Fibroblast of lung (primary cell): ENCODE results near the gene PURB.

Experiments
- EZH2 ChIP-seq: IDR thresholded peaks from 2 replicates; pipeline ENCODE4 v1.5.1; 2012; ENCODE audit warnings: low read length, control low read depth, mild to moderate bottlenecking; ENCODE audit errors: missing control alignments
- TF ChIP-seq, protein P1 (sequence below), 2 donors: IDR thresholded peaks in 1 of 2; conservative IDR thresholded peaks in 1 of 2; 1 replicate in 1 of 2; 2 replicates in 1 of 2; pipeline ENCODE4 v1.5.1; 2011 to 2012; ENCODE audit warnings: low read length in 2 of 2, control low read depth in 1 of 2, inconsistent platforms in 1 of 2, low read depth in 1 of 2, mild to moderate bottlenecking in 1 of 2

DNA sequence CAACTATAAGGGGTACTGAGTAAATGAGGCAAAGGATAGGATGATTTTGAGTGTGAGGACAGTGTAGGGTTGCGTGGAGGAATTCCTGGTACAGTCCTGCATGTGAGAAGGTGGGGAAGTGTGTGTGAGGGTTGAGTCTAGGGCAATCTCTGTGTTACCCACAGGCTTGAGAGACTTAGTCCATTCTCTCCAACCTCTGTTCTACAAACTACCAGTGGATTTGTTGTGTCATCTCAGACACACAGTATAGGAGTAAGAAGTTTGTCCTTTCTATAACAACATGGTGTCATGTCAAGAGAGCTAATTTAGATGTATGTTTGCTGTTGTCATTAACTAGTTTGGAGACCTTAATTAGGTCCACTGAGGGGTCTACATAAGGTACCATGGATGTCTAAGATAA lies 12.5 kb downstream of the PURB start:
- TF ChIP-seq, protein P1, sequence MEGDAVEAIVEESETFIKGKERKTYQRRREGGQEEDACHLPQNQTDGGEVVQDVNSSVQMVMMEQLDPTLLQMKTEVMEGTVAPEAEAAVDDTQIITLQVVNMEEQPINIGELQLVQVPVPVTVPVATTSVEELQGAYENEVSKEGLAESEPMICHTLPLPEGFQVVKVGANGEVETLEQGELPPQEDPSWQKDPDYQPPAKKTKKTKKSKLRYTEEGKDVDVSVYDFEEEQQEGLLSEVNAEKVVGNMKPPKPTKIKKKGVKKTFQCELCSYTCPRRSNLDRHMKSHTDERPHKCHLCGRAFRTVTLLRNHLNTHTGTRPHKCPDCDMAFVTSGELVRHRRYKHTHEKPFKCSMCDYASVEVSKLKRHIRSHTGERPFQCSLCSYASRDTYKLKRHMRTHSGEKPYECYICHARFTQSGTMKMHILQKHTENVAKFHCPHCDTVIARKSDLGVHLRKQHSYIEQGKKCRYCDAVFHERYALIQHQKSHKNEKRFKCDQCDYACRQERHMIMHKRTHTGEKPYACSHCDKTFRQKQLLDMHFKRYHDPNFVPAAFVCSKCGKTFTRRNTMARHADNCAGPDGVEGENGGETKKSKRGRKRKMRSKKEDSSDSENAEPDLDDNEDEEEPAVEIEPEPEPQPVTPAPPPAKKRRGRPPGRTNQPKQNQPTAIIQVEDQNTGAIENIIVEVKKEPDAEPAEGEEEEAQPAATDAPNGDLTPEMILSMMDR (conservative IDR thresholded peaks at IDR 0.05 in 1 of 2, IDR thresholded peaks at IDR 0.05 in 1 of 2; ENCODE audit: low read depth in 1 of 2, low read length in 2 of 2), result no peak
- no peak for TF ChIP-seq EZH2
